Mesenteric fat pad (tissue), 1 donor: Measurements from ENCODE around the gene ARHGEF7. TPM values are rescaled to one million over a fixed set of nuclear protein-coding genes. Genes with fewer than 3 reads are reported as not detected.
"Not testable (repeated sequence)": the region's sequence is repeated elsewhere in the genome, so short reads cannot be mapped to it uniquely, and the experiment has no call there.

ENCODE experiments used
- DNase-seq: peaks from one replicate; pipeline ENCODE4 v3.0.0-alpha.2; 2020; ENCODE audit warnings: low spot score
- total RNA-seq: library from RNA; stranded (reverse); fragmentation: NEBNext Ultra II Directional; extraction: Animal tissue kit (Norgen Biotek cat#: 25700); gene quantifications from one replicate; pipeline ENCODE4 v1.2.1, GENCODE V29; 2021
- donor health status: DM: yes; HTN: yes; CAD: no.

Gene ARHGEF7
- total RNA-seq, 1 donor from 2014 or later = 95.6 TPM

- not testable (repeated sequence) for DNase-seq
These were observed 83.7 kb downstream of the ARHGEF7 start for GRCh38 chr13:111198732-111199378.

GRCh38 chr13:111201304-111201940 lies 86.3 kb downstream of the ARHGEF7 start:
- DNase-seq = no peak

- peak; percentile 53 for DNase-seq
These were observed 87.1 kb downstream of the ARHGEF7 start for GRCh38 chr13:111202156-111202621.

GRCh38 chr13:111202745-111203144 lies 87.6 kb downstream of the ARHGEF7 start:
- DNase-seq = no peak

GRCh38 chr13:111203736-111204389 lies 88.8 kb downstream of the ARHGEF7 start:
- peak; percentile 68 for DNase-seq

GRCh38 chr13:111204438-111205177 lies 89.5 kb downstream of the ARHGEF7 start:
- DNase-seq = peak; percentile 65

GRCh38 chr13:111206148-111206547 lies 91.0 kb downstream of the ARHGEF7 start:
- peak; percentile 68 for DNase-seq

GRCh38 chr13:111209613-111210012 lies 94.5 kb downstream of the ARHGEF7 start:
- no peak for DNase-seq

GRCh38 chr13:111210091-111210490 lies 95.0 kb downstream of the ARHGEF7 start:
- no peak for DNase-seq

GRCh38 chr13:111210544-111211469 lies 95.7 kb downstream of the ARHGEF7 start:
- no peak for DNase-seq

GRCh38 chr13:111211789-111212516 lies 96.8 kb downstream of the ARHGEF7 start:
- no peak for DNase-seq

GRCh38 chr13:111212517-111212873 lies 97.4 kb downstream of the ARHGEF7 start:
- no peak for DNase-seq

GRCh38 chr13:111213964-111214726 lies 99.0 kb downstream of the ARHGEF7 start:
- peak; percentile 81 for DNase-seq

- no peak for DNase-seq
These were observed 100.3 kb downstream of the ARHGEF7 start for GRCh38 chr13:111215081-111216047.

- no peak for DNase-seq
These were observed 101.3 kb downstream of the ARHGEF7 start for GRCh38 chr13:111216166-111216960.

GRCh38 chr13:111217641-111218040 lies 102.5 kb downstream of the ARHGEF7 start:
- DNase-seq = no peak

- no peak for DNase-seq
These were observed 104.2 kb downstream of the ARHGEF7 start for GRCh38 chr13:111219280-111219679.
